HepG2 (cell line): Measurements from ENCODE around the gene P2RX1.

ENCODE experiments used
- HNRNPLL ChIP-seq: fragments of 200-400 bp; formaldehyde crosslinking; IDR thresholded peaks from 2 replicates; pipeline ENCODE4 v1.6.1; 2017; ENCODE audit warnings: mild to moderate bottlenecking, low read depth, low read length; ENCODE audit not compliant: poor library complexity, severe bottlenecking
- KDM1A ChIP-seq: IDR thresholded peaks from 2 replicates; pipeline ENCODE4 v1.6.1; 2016; ENCODE audit warnings: missing compliant biosample characterization
- MAZ ChIP-seq, 2 experiments: sonication (generic) in 1 of 2; formaldehyde crosslinking in 1 of 2; IDR thresholded peaks; 2 replicates each; pipeline versions ENCODE4 v1.5.0 to v1.6.1; 2012 to 2020; ENCODE audit warnings: low read depth in 2 of 2, mild to moderate bottlenecking in 2 of 2, borderline replicate concordance in 1 of 2, improper control_type of control experiment in 1 of 2, low read length in 1 of 2, missing genetic modification reagents in 1 of 2, moderate library complexity in 1 of 2
- NFYB ChIP-seq: sonication (generic); formaldehyde crosslinking; IDR thresholded peaks from 2 replicates; pipeline ENCODE4 v1.4.0; 2020; ENCODE audit warnings: missing genetic modification reagents
- POLR2A ChIP-seq, 2 experiments: IDR thresholded peaks; 2 replicates each; pipeline ENCODE4 v1.6.1; 2011; ENCODE audit warnings: low read depth in 2 of 2, low read length in 2 of 2, mild to moderate bottlenecking in 1 of 2, moderate library complexity in 1 of 2; ENCODE audit not compliant: insufficient read depth in 1 of 2
- RAD21 ChIP-seq: fragments of 450-650 bp; formaldehyde crosslinking; IDR thresholded peaks from 2 replicates; pipeline ENCODE4 v1.5.0; 2020; ENCODE audit warnings: mild to moderate bottlenecking
- TF ChIP-seq, protein P1 (sequence below): sonication (generic); formaldehyde crosslinking; IDR thresholded peaks from 2 replicates; pipeline ENCODE4 v1.9.0; 2021; ENCODE audit warnings: missing genetic modification reagents, mild to moderate bottlenecking, borderline replicate concordance
- TF ChIP-seq, protein P2 (sequence below): sonication (generic); formaldehyde crosslinking; IDR thresholded peaks from 2 replicates; pipeline ENCODE4 v1.5.0; 2020; ENCODE audit warnings: mild to moderate bottlenecking, missing genetic modification reagents, moderate library complexity
- TF ChIP-seq, protein P3 (sequence below): sonication (generic); formaldehyde crosslinking; IDR thresholded peaks from 2 replicates; pipeline ENCODE4 v1.4.0; 2020; ENCODE audit warnings: mild to moderate bottlenecking, missing genetic modification reagents
- TF ChIP-seq, protein P4 (sequence below): IDR thresholded peaks from 2 replicates; pipeline ENCODE4 v1.6.1; 2016

DNA sequence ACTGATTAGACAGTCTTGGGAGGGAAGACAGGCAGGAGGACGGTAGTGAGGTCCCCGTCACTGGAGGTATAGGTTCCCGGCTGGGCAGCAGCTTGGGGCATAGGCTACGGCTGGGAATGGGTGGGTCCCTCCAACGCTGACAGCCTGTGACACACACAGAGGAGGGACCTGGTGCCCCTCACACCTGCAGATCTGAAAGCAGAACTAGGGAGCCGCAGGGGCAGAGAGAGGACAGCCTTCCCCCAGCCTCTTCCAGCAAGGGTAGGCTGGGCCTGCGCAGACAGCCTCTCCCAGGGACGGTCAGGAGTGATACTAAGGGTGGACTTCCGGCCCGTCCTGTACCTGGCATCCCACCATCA lies 2.0 kb downstream of the P2RX1 start:
- TF ChIP-seq, protein P1, sequence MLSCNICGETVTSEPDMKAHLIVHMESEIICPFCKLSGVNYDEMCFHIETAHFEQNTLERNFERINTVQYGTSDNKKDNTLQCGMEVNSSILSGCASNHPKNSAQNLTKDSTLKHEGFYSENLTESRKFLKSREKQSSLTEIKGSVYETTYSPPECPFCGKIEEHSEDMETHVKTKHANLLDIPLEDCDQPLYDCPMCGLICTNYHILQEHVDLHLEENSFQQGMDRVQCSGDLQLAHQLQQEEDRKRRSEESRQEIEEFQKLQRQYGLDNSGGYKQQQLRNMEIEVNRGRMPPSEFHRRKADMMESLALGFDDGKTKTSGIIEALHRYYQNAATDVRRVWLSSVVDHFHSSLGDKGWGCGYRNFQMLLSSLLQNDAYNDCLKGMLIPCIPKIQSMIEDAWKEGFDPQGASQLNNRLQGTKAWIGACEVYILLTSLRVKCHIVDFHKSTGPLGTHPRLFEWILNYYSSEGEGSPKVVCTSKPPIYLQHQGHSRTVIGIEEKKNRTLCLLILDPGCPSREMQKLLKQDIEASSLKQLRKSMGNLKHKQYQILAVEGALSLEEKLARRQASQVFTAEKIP (CRISPR knock-in tag): no peak
- TF ChIP-seq, protein P2, sequence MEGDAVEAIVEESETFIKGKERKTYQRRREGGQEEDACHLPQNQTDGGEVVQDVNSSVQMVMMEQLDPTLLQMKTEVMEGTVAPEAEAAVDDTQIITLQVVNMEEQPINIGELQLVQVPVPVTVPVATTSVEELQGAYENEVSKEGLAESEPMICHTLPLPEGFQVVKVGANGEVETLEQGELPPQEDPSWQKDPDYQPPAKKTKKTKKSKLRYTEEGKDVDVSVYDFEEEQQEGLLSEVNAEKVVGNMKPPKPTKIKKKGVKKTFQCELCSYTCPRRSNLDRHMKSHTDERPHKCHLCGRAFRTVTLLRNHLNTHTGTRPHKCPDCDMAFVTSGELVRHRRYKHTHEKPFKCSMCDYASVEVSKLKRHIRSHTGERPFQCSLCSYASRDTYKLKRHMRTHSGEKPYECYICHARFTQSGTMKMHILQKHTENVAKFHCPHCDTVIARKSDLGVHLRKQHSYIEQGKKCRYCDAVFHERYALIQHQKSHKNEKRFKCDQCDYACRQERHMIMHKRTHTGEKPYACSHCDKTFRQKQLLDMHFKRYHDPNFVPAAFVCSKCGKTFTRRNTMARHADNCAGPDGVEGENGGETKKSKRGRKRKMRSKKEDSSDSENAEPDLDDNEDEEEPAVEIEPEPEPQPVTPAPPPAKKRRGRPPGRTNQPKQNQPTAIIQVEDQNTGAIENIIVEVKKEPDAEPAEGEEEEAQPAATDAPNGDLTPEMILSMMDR (CRISPR knock-in tag): no peak
- TF ChIP-seq POLR2A (IDR thresholded peaks at IDR 0.05; ENCODE audit: insufficient read depth in 1 of 2, low read depth in 2 of 2, low read length in 2 of 2) (no peak), NFYB (CRISPR knock-in tag) (no peak), KDM1A (CRISPR knock-in tag) (no peak), HNRNPLL (no peak), RAD21 (CRISPR knock-in tag) (no peak), MAZ (IDR thresholded peaks at IDR 0.05; ENCODE audit: borderline replicate concordance, low read depth, low read length) (no peak), MAZ (CRISPR knock-in tag; IDR thresholded peaks at IDR 0.05; ENCODE audit: low read depth) (no peak)
- TF ChIP-seq, protein P3, sequence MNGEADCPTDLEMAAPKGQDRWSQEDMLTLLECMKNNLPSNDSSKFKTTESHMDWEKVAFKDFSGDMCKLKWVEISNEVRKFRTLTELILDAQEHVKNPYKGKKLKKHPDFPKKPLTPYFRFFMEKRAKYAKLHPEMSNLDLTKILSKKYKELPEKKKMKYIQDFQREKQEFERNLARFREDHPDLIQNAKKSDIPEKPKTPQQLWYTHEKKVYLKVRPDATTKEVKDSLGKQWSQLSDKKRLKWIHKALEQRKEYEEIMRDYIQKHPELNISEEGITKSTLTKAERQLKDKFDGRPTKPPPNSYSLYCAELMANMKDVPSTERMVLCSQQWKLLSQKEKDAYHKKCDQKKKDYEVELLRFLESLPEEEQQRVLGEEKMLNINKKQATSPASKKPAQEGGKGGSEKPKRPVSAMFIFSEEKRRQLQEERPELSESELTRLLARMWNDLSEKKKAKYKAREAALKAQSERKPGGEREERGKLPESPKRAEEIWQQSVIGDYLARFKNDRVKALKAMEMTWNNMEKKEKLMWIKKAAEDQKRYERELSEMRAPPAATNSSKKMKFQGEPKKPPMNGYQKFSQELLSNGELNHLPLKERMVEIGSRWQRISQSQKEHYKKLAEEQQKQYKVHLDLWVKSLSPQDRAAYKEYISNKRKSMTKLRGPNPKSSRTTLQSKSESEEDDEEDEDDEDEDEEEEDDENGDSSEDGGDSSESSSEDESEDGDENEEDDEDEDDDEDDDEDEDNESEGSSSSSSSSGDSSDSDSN: no peak
- TF ChIP-seq, protein P4, sequence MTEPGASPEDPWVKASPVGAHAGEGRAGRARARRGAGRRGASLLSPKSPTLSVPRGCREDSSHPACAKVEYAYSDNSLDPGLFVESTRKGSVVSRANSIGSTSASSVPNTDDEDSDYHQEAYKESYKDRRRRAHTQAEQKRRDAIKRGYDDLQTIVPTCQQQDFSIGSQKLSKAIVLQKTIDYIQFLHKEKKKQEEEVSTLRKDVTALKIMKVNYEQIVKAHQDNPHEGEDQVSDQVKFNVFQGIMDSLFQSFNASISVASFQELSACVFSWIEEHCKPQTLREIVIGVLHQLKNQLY (CRISPR knock-in tag): no peak
